B cell (primary cell): ENCODE measurements around the gene PODNL1. TPM values are rescaled to one million over a fixed set of nuclear protein-coding genes. Genes with fewer than 3 reads are reported as not detected.

Source experiments
- ATAC-seq: fragments of 200-7000 bp; cut with Tn5 transposase; one replicate; pipeline ENCODE4 v1.10.0; 2021; ENCODE audit warnings: low read depth, mild to moderate bottlenecking, moderate number of reproducible peaks, moderate library complexity
- CTCF ChIA-PET: fragments of 350-600 bp; sonication (Branson Sonifier 250); formaldehyde crosslinking; loops from one replicate; lab custom pipeline; 2021; ENCODE audit warnings: antibody characterized with exemption, inconsistent platforms; lab: Charles Lee
- POLR2A ChIA-PET: fragments of 350-600 bp; sonication (Branson Sonifier 250); formaldehyde crosslinking; loops from one replicate; lab custom pipeline; 2021; ENCODE audit warnings: antibody characterized with exemption; lab: Charles Lee
- DNase-seq: peaks from one replicate; pipeline ENCODE4 v3.0.0; 2013
- H2AFZ ChIP-seq: 2 replicates; pipeline ENCODE4 v1.6.1; 2012; ENCODE audit warnings: mild to moderate bottlenecking, low read depth, low read length; ENCODE audit not compliant: insufficient read depth, poor library complexity, severe bottlenecking
- H3K27ac ChIP-seq, 2 donors: 1 replicate in 1 of 2; 2 replicates in 1 of 2; pipeline ENCODE4 v1.5.1; 2012 to 2013; ENCODE audit warnings: low read length in 2 of 2, mild to moderate bottlenecking in 2 of 2, moderate library complexity in 1 of 2
- H3K27me3 ChIP-seq, 4 experiments: fragments of 200-600 bp in 1 of 4; sonication (generic) in 1 of 4; replicated peaks in 1 of 4; 1 replicate in 2 of 4; 2 replicates in 2 of 4; pipeline versions ENCODE4 v1.6.1 to v1.7.0; 2013 to 2016; ENCODE audit warnings: low read length in 3 of 4, mild to moderate bottlenecking in 2 of 4, mixed read lengths in 1 of 4, moderate library complexity in 1 of 4; ENCODE audit not compliant: insufficient read depth in 4 of 4, control insufficient read depth in 3 of 4; ENCODE audit errors: control extremely low read depth in 1 of 4
- H3K36me3 ChIP-seq, 2 experiments: replicated peaks in 1 of 2; 1 replicate in 1 of 2; 2 replicates in 1 of 2; pipeline versions ENCODE4 v1.6.1 to v1.7.1; 2013; ENCODE audit warnings: low read length in 1 of 2; ENCODE audit not compliant: insufficient read depth in 2 of 2, control insufficient read depth in 1 of 2; ENCODE audit errors: control extremely low read depth in 1 of 2, extremely low read depth in 1 of 2
- H3K4me1 ChIP-seq, 2 donors: fragments of 200-600 bp in 1 of 2; sonication (generic) in 1 of 2; 1 replicate in 1 of 2; 2 replicates in 1 of 2; pipeline versions ENCODE4 v1.5.1 to v1.6.1; 2013 to 2017; ENCODE audit warnings: low read length in 2 of 2; ENCODE audit not compliant: control insufficient read depth in 2 of 2, insufficient read depth in 2 of 2
- H3K4me2 ChIP-seq: replicated peaks from 2 replicates; pipeline ENCODE3; 2012; ENCODE audit warnings: mild to moderate bottlenecking, low read depth, low read length; ENCODE audit not compliant: poor library complexity, severe bottlenecking
- H3K4me3 ChIP-seq, 5 experiments: fragments of 200-600 bp in 1 of 5; sonication (generic) in 1 of 5; 1 replicate in 3 of 5; 2 replicates in 2 of 5; pipeline versions ENCODE4 v1.5.1 to v1.7.0; 2011 to 2016; ENCODE audit warnings: low read length in 4 of 5, mild to moderate bottlenecking in 4 of 5, low read depth in 2 of 5, control low read depth in 1 of 5, moderate library complexity in 1 of 5; ENCODE audit not compliant: insufficient read depth in 1 of 5; ENCODE audit errors: control extremely low read depth in 1 of 5, extremely low read depth in 1 of 5
- H3K79me2 ChIP-seq: fragments of 200-600 bp; sonication (generic); one replicate; pipeline ENCODE4 v1.6.0; 2016; ENCODE audit warnings: low read length; ENCODE audit not compliant: control insufficient read depth, insufficient read depth
- H3K9ac ChIP-seq: fragments of 200-600 bp; sonication (generic); 2 replicates; pipeline ENCODE4 v1.6.1; 2017; ENCODE audit warnings: mild to moderate bottlenecking, low read length, moderate library complexity
- H3K9me3 ChIP-seq, 3 donors: one replicate each; pipeline versions ENCODE4 v1.6.1 to v1.7.1; 2013; ENCODE audit warnings: low read length in 2 of 3; ENCODE audit not compliant: control insufficient read depth in 2 of 3, insufficient read depth in 1 of 3; ENCODE audit errors: control extremely low read depth in 1 of 3
- H4K20me1 ChIP-seq: 2 replicates; pipeline ENCODE4 v1.6.0; 2012; ENCODE audit warnings: mild to moderate bottlenecking, low read length; ENCODE audit not compliant: insufficient read depth, control insufficient read depth, poor library complexity, severe bottlenecking
- H3K27ac Mint-ChIP-seq: one replicate; pipeline ENCODE4 v1.8.0; 2021; ENCODE audit warnings: mixed read lengths
- H3K27me3 Mint-ChIP-seq: one replicate; pipeline ENCODE4 v1.8.0; 2021; ENCODE audit warnings: mixed read lengths
- H3K4me1 Mint-ChIP-seq: one replicate; pipeline ENCODE4 v1.8.0; 2021; ENCODE audit warnings: mixed read lengths
- H3K4me3 Mint-ChIP-seq: one replicate; pipeline ENCODE4 v1.8.0; 2021; ENCODE audit warnings: mixed read lengths
- H3K9me3 Mint-ChIP-seq: one replicate; pipeline ENCODE4 v1.8.0; 2022; ENCODE audit warnings: mixed read lengths; ENCODE audit not compliant: insufficient read depth
- CTCF ChIP-seq: fragments of 200-600 bp; IDR thresholded peaks from one replicate; pipeline ENCODE4 v1.8.0; 2022; ENCODE audit warnings: antibody characterized with exemption, mild to moderate bottlenecking
- EZH2 ChIP-seq: IDR thresholded peaks from 2 replicates; pipeline ENCODE4 v1.6.1; 2012; ENCODE audit warnings: borderline replicate concordance, low read depth, mild to moderate bottlenecking, moderate library complexity, low read length; ENCODE audit not compliant: insufficient read depth, poor library complexity, severe bottlenecking
- WGBS: methylation state at CpG from one replicate; pipeline ENCODE4 v1.1.5; 2013; ENCODE audit warnings: missing lambda C conversion rate; ENCODE audit not compliant: insufficient coverage; 5-methylcytosine and 5-hydroxymethylcytosine counted together
- intact Hi-C: fragments of 100-400 bp; cut with micrococcal nuclease; formaldehyde crosslinking; loops from one replicate; pipeline ENCODE4 v1.10.0; 2022
- polyA plus RNA-seq: library from polyadenylated mRNA; depleted of rRNA; stranded (reverse); fragments of >200 nt; gene quantifications from 2 replicates; pipeline ENCODE4 v1.2.3, GENCODE V29; 2012
- total RNA-seq, 2 donors: library from RNA; stranded (reverse); fragments of 120-200 nt in 1 of 2; gene quantifications; 1 replicate in 1 of 2; 2 replicates in 1 of 2; pipeline versions ENCODE4 v1.2.3 to v1.2.4, GENCODE V29; 2013 to 2022

The PODNL1 gene
- total and polyA plus RNA-seq, 2 donors (not counting 1 experiment from before 2014, with no cell fraction given), result not detected

DNA sequence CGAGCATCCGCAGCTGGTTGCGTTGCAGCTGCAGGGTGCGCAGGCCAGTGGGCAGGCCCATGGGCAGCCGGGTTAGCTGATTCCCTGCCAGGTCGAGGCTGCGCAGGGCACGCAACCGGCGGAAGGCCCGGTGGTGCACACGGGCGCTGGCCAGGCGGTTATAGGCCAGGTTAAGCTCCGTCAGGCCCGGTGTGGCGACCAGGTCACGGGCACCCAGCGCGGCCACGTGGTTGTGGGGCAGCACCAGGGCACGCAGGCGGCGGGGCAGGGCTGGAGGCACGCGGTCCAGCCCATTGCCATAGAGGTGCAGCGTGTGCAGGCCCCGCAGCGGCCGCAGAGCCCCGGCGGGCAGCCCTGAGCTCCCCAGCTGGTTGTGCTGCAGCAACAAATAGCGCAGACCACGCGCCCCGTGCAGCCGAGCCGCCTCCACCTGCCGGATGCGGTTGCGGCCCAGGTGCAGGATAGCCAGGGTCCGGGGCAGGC is 5.3 kb downstream of the PODNL1 start:
- WGBS, result 94% methylated on average over 42 of the region's 42 CpGs
- Mint-ChIP-seq H3K27ac (no peak overlapping the region), H3K27me3 (peaks cover 13% of the 10 kb centered on the region), H3K9me3 (no peaks in the 10 kb centered on the region), H3K4me1 (peaks cover 10% of the 10 kb centered on the region), H3K4me3 (no peak overlapping the region)
- H3K27me3 ChIP-seq, result peaks cover 0 to 13% (median 5%) of the 10 kb centered on the region in 4 experiments
- TF ChIP-seq EZH2 (no peak), CTCF (no peak)
- no peak overlapping the region for H3K9ac ChIP-seq
- H4K20me1 ChIP-seq, result no peaks in the 10 kb centered on the region
- H2AFZ ChIP-seq, result no peak overlapping the region
- ChIA-PET POLR2A (no interaction called here), CTCF (interaction anchor here (1.3 to 2.2 kb wide), 4 partner anchors 67 to 149 kb away, joined by 3 to 13 read pairs (median 4); no protein-coding TSS in a partner anchor)
- H3K9me3 ChIP-seq, result no peaks in the 10 kb centered on the region
- H3K27ac ChIP-seq, result no peak overlapping the region
- intact Hi-C loops, result no loop called here
- no peak overlapping the region for H3K4me2 ChIP-seq
- H3K79me2 ChIP-seq, result no peaks in the 10 kb centered on the region
- H3K4me3 ChIP-seq, result no peak overlapping the region
- ATAC-seq (no peak), DNase-seq (no peak)
- peaks cover 0 to 4% of the 10 kb centered on the region in 2 donors for H3K4me1 ChIP-seq
- H3K36me3 ChIP-seq, result peaks cover 0 to 2% of the 10 kb centered on the region in 2 experiments

DNA sequence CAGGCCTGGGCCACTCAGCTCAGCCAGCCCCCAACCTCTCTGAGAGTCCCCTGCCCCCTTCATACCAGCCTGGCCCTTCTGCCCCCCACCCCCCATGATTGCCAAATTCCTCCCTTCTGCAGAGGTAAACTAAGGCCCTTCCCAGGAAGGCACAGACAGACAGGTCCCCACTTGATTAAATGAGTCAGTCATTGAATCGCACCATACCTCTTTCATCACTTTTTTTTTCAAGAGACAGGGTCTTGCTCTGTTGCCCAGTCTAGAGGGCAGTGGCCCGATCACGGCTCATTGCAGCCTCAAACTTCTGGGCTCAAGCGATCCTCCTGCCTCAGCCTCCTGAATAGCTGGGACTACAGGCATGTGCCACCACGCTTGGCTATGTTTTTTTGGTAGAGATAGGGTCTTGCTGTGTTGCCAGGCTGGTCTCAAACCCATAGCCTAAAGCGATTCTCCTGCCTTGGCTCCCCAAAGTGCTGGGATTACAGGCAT is 6.0 kb downstream of the PODNL1 start:
- peaks cover 10% of the 10 kb centered on the region for H3K4me1 Mint-ChIP-seq
- H3K4me3 Mint-ChIP-seq, result no peak overlapping the region
- Histone ChIP-seq H3K9me3 (no peaks in the 10 kb centered on the region), H3K36me3 (peaks cover 2 to 3% of the 10 kb centered on the region in 2 experiments), H3K79me2 (no peaks in the 10 kb centered on the region), H3K27me3 (peaks cover 0 to 5% (median 0%) of the 10 kb centered on the region in 4 experiments), H3K27ac (no peak overlapping the region), H2AFZ (no peak overlapping the region), H4K20me1 (no peaks in the 10 kb centered on the region), H3K9ac (no peak overlapping the region), H3K4me3 (no peak overlapping the region), H3K4me2 (no peak overlapping the region), H3K4me1 (no peaks in the 10 kb centered on the region)
- ChIA-PET CTCF (interaction anchor here (0.6 to 2.2 kb wide), 3 partner anchors 110 to 338 kb away, joined by 3 to 13 read pairs (median 5); no protein-coding TSS in a partner anchor), POLR2A (no interaction called here)
- no peak for ATAC-seq
- 94% methylated on average over 5 of the region's 6 CpGs for WGBS
- no peak for TF ChIP-seq EZH2
- no peak for TF ChIP-seq CTCF
- no peaks in the 10 kb centered on the region for H3K9me3 Mint-ChIP-seq
- no peak for DNase-seq
- no peak overlapping the region for H3K27ac Mint-ChIP-seq
- peaks cover 9% of the 10 kb centered on the region for H3K27me3 Mint-ChIP-seq
- intact Hi-C loops, result no loop called here
